ENCODE measurements around the gene ANXA9. TPM values are rescaled to one million over a fixed set of nuclear protein-coding genes. Genes with fewer than 3 reads are reported as not detected.

Gene ANXA9
- 10 to 100 TPM; 12.4 to 16.7 (median 15.3) TPM for polyA plus RNA-seq (ENCODE audit: insufficient read length in 3 of 3)

DNA sequence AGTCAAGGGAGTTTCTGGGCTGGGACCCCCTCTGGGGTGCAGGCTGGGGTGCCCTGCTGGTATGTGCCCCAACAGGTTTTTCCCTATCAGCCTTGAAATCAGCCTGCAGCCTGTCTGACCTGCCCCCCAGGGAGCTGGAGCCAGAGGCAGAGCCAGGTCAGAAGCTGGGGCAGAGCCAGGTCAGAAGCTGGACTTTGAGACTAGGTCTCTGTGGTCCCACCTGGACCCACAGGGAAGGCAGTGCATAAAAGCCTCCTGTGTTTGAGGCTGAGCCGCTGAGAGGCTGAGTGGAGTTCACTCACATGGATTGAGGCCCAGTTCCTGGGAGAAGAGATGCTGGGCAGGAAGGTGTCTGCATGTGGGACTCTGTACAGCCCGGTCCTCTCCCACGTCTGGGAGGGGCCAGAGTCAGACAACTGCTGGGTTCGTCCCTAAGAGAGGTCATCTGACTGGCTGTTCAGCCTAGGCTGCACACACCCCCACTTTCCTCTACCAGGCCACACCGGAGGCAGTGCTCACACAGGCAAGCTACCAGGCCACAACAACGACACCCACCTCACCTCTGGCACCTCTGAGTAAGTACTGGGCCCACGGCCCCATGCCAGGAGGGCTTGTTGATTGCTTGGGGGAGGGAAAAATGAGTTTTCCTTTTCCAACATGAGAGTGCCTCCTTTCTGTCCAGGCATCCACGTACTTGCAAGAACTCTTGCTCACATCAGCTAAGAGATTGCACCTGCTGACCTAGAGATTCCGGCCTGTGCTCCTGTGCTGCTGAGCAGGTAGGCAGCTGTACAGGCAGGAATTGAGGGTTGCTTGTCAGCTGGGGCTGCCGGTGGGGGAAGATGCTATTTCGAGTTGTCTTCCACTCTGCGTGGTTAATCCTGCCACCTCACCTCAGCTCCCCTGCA lies at the start of gene ANXA9:
ANXA9 (plus strand) TSS at position 488 of the 908 bp plus-strand sequence. CDS start 814 bp downstream, outside the sequence.
- no peak for DNase-seq (ENCODE audit: low read depth in 3 of 3, low spot score in 2 of 3)

DNA sequence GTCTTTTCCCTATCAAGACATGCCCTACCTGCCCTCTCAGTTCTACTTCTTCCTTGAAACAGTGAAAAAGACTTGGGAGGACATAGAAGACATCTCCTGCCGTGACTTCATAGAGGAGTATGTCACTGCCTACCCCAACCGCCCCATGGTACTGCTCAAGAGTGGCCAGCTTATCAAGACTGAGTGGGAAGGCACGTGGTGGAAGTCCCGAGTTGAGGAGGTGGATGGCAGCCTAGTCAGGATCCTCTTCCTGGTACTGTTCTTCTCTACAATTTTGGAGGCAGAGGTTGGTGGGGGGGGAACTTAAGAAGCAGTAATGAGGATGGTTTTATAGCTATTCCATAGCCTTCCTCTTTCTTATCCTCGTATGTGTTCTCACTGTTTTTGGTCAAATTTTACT lies 37.2 kb upstream of the ANXA9 start:
- no peak for DNase-seq (ENCODE audit: low read depth in 3 of 3, low spot score in 2 of 3)

GRCh38 chr1:150954708-150955107 lies 27.4 kb upstream of the ANXA9 start:
- no peak for DNase-seq (ENCODE audit: low read depth in 3 of 3, low spot score in 2 of 3)

- DNase-seq (ENCODE audit: low read depth in 3 of 3, low spot score in 2 of 3), result no peak
These were observed 26.8 kb upstream of the ANXA9 start for GRCh38 chr1:150955280-150955679.

GRCh38 chr1:150957666-150958065 lies 24.4 kb upstream of the ANXA9 start:
- no peak for DNase-seq (ENCODE audit: low read depth in 3 of 3, low spot score in 2 of 3)

DNA sequence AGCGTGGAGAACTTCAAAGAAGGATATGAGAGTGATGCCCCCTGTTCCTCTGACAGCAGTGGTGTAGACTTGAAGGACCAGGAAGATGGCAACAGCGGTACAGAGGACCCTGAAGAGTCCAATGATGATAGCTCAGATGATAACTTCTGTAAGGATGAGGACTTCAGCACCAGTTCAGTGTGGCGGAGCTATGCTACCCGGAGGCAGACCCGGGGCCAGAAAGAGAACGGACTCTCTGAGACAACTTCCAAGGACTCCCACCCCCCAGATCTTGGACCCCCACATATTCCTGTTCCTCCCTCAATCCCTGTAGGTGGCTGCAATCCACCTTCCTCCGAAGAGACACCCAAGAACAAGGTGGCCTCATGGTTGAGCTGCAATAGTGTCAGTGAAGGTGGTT lies 21.4 kb upstream of the ANXA9 start:
- no peak for DNase-seq (ENCODE audit: low read depth in 3 of 3, low spot score in 2 of 3)

DNA sequence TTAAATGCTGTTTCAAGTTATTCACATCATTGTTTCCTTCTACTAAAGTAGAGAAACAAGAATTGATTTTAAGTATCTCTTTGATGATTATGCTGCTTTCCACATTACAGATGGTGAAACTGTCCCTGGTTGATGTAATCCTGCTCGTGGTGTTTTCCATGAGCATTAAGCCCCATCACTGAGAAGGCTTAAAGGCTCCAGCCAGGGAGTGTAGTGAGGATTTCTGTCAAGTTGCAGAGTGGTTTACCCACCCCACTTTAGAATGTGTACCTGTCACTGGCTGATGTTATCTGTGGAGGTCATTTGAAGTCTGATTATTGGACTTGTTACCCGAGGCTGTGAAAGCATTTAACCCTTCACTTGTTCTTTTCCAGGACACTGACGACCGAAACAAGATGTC lies 20.3 kb upstream of the ANXA9 start:
- DNase-seq (ENCODE audit: low read depth in 3 of 3, low spot score in 2 of 3), result no peak

GRCh38 chr1:150963321-150964163 lies 18.6 kb upstream of the ANXA9 start:
- no peak for DNase-seq (ENCODE audit: low read depth in 3 of 3, low spot score in 2 of 3)

- DNase-seq (ENCODE audit: low read depth in 3 of 3, low spot score in 2 of 3), result no peak
These were observed 18.0 kb upstream of the ANXA9 start for GRCh38 chr1:150964164-150964489.

GRCh38 chr1:150965605-150966004 lies 16.5 kb upstream of the ANXA9 start:
- no peak for DNase-seq (ENCODE audit: low read depth in 3 of 3, low spot score in 2 of 3)

GRCh38 chr1:150966011-150966410 lies 16.1 kb upstream of the ANXA9 start:
- no peak for DNase-seq (ENCODE audit: low read depth in 3 of 3, low spot score in 2 of 3)

DNA sequence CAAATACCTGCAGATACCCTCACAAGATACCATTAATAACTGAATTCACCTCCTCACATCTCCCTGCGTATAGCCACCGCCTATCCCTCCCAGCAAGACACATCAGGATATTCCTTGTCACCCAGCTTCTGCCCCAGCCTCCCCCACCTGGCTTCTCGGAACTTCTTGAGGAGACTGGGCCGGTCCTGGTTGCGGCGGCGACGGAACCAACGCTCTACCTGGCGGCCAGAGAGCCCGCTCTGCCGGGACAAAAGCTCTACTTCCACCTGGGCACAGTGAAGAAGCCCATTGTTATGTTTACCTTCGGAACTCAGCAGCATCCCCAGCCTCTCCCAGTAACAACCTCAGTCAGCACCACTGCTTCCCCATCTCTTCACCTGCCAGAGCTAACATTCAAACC lies 14.2 kb upstream of the ANXA9 start:
- DNase-seq (ENCODE audit: low read depth in 3 of 3, low spot score in 2 of 3), result no peak

DNA sequence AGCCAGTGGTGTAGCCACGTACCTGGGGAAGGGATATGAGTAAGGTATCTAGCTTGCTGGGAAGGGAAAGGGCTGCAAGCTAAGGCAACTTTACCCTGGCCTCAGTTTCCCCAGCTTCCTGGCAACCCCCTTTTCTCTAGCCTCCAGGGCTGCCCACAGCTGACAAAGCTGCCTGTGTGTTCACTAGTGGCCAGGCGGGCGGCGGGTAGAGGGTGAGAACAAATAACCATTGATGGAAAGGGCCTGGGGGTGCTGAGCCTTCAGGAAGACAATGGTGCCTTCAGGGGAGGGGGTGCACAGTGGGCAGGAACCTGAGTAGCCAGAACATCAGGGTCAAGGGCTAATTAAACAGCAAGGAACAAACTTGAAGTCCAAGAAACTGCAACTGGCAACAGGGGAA lies 13.6 kb upstream of the ANXA9 start:
- DNase-seq (ENCODE audit: low read depth in 3 of 3, low spot score in 2 of 3), result no peak

- no peak for DNase-seq (ENCODE audit: low read depth in 3 of 3, low spot score in 2 of 3)
These were observed 12.5 kb upstream of the ANXA9 start for GRCh38 chr1:150969626-150970025.

DNA sequence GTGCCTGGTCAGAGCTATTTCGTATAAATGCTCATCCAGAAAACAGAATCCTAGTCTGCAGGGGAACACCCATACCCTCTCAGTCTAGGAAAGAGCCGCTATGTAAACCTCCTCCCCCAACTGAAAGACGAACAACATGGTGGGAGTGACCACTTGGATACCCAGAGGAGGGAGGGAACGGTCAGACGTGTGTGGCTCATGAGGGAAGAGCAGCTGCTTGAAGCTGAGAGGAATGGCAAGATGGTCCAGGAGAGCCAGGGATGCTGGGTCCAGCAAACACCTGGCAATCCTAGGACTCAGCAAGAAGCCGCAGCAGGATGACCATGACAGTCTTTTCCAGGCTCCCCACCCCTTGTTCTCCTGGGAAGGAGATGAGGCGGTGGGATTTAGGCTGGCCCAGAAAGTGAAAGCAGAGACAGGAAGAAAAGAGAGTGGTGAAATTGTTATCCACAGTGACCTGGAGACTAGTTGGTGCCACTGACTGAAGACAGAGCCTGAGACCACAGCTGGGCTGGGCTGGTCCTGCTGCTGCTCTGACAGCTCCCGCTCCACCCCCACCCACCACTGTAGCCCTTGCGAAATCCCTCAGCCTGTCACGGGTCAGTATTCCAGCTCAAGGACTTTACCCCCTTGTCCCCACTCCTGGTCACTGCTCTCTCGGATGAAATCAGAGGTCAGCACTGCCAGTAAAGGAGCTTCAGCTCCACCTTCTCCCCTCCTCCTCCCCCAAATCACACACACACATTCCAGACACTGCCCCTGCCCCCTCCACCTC lies 11.1 kb upstream of the ANXA9 start:
- DNase-seq (ENCODE audit: low read depth in 3 of 3, low spot score in 2 of 3), result no peak

GRCh38 chr1:150971583-150972416 lies 10.3 kb upstream of the ANXA9 start:
- no peak for DNase-seq (ENCODE audit: low read depth in 3 of 3, low spot score in 2 of 3)

- no peak for DNase-seq (ENCODE audit: low read depth in 3 of 3, low spot score in 2 of 3)
These were observed 9.6 kb upstream of the ANXA9 start for GRCh38 chr1:150972417-150972940.

DNA sequence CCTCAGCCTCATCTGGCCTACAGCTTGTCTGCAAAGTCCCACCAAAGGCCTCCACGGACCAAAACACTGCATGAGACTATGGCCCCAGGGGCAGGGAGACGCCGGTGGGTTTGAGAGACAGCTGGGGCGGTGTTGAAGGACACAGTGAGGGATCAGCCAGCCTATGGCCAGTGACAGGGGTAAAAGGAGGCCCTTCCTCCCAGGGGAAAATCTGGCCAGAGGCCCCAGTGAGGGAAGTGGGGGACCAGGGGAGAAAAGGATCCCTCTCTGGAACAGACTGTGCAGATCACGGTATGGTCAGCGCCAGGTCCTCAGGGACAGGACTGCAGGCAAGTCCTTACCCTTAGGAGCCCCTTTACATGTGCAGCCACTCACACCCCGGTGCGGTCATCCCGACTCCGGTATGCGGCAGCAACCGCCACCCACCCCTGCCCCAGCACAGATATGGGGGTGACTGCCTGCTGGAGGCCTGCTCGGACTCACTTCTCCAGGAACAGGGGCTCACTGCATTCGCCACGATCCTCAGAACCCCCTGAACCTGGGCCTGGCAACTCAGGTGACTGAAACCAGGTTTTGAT lies 8.7 kb upstream of the ANXA9 start:
- no peak for DNase-seq (ENCODE audit: low read depth in 3 of 3, low spot score in 2 of 3)

DNA sequence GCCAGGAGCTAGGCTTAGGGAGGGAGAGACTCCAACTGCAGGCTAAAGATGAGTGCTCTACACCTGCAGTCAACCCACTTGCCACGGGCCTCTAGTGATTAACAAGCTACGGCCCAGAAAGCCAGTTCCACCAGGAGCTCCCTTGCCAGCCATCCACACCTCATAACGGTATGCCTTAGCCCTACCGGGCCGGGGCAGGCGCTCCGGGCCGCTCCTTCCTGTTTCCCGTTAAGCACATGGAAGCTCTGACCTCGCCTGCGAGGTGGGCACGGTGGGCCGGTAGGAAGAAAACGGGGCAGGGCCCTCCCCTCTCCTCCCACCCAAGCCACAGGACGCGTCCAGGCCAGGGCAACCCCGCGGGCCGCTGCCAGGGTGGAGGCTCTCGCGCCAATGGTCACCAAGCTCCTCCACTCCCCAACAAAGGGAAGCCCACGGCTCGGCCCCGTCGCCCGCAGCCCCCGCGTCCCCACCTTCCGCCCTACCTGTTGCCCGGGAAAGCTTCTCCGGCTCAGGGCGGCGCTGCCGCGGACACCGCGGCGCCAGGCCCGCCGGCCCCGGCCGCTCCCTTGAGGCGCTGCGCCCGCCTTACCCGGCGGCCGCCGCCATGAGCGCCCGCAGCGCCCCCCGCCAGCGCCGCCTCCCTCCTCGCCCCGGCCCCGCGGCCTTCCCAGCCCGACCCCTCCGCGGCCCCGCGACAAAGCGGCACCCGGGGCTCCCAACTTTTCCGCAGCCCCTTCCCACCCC lies 8.1 kb upstream of the ANXA9 start:
- DNase-seq (ENCODE audit: low read depth in 3 of 3, low spot score in 2 of 3), result no peak

Data from right renal cortex interstitium (tissue), 3 donors.